Stimulated activated CD4-positive, alpha-beta T cell treated with anti-CD3 and anti-CD28 coated beads, Interleukin-1b, Interleukin-23, amount 100 ng/mL, for 48 hours (primary cell): Measurements from ENCODE around the gene ERICH6B.

Experiments
- DNase-seq: peaks from one replicate; pipeline ENCODE4 v3.0.0-alpha.2; 2020

ERICH6B gene

DNA sequence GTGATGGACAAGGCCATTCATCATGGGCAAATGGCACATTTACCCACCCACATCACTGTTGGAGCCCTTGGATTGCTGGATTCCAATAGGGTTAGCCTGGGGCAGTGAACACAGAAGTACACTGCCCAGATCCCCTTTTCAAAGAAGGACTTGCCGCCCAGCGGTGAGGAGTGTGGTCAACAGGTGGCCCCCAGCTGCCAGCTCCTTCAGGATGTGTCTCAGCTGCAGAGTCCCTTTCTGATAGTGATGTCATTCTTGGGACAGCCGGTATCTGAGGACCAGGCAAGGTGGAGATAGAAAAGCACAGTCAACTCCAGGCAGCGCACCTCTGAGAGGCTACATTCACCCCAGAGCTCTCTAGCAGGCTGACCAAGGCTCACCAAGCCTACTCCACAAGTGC is 16.9 kb downstream of the ERICH6B start:
- no peak for DNase-seq

DNA sequence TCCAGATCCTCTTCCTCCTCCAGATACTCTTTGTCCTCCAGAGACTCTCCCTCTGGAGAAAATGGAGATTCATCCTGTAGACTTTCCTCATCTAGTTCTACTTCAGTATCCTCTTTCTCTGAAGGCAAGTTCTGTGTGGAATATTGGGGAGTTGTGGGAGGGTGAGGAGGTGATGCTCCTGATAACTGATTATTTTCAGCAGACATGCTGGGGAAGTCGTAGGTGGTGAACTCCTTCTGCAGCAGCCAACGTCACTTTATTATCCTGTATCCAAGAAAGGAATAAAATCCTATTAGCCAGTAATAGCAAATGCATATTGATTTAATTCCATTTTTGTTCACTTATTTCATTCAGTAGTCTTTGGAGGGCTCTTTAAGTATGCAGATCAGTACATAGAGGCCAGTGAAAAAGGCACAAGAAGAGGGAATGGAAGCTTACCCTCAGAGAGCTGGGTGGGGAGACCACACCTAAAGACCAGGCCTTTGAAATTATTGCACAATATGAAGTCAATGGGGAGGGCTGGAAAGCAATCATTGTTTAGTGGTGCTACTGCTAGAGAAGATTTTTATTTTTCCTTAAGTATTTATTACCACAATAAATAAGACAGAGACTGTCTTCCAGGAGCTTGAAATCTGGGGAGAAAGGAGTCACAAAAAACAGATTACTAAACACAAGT is 18.6 kb downstream of the ERICH6B start:
- no peak for DNase-seq

DNA sequence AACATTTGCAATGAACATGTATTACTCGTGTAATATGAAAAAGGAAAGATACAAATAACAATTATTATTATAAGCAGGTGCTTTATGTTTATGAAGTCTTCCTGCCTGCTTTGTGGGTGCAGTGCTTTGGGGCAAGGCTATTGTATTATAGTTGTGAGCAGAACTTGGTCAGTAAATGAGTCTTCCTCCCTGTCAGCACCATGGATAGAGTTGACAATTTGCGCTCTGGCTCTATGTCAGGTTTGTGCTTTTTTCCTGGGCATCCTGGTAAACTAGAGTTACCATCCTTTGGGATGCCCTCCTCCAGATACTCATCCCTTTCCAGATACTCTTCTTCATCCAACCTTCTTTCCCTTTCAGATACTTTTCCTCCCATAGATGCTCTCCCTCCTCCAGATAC is 19.6 kb downstream of the ERICH6B start:
- DNase-seq = no peak

DNA sequence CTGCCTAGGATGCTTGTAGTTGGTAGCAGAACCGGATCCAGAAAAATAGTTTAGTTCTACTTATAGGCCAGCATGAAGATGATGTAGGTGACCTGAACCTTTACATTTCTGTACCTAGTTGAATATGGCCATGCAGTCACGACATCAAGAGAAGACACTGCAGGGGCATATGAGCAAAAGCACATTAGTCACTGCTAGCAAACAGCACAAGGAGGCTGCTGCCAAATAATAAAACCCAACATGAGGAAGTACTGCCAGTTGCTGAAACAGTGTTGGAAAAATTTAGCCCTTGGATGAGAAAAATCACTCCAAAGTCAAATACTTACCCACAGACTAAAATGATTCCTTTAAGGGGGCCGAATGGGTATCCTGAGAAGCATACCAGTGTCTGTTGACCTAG is 20.8 kb downstream of the ERICH6B start:
- DNase-seq = no peak

DNA sequence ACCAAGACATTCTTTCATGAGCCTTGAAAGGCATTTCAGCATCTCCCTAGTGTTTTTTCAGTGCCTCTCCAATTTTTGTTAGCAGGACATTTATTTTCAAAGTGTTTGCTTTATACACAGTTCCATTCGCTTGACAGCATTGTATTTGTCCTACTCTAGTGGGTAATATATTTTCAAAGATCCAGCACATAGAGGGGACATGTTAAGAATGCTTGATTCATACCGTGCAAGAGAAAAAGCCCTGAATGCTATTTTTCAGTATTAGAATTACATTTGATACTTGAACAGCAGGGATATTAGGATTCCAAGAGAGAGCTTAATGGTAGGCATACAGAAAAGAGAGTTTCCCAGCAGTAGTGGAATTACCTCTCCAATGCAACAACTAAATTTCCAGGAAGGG is 21.3 kb downstream of the ERICH6B start:
- no peak for DNase-seq

DNA sequence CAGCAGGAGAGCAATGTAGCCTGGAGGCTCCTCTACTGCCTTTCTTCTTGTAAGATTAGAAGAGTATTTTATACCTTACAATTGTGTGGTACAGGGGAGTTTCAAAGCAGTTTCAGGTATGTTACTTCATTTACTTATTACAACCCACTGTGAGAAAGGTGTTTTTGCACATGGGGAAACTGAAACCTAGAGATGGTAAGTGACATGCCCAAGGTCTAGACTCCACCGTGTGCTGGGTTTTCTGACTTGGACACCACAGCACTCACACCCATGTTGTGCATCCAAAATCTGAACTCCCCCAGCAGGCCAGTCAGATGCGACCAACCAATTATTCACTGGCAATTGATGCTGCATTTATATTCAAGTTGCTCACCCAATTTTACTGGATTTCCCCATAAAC is 22.8 kb downstream of the ERICH6B start:
- DNase-seq = no peak

DNA sequence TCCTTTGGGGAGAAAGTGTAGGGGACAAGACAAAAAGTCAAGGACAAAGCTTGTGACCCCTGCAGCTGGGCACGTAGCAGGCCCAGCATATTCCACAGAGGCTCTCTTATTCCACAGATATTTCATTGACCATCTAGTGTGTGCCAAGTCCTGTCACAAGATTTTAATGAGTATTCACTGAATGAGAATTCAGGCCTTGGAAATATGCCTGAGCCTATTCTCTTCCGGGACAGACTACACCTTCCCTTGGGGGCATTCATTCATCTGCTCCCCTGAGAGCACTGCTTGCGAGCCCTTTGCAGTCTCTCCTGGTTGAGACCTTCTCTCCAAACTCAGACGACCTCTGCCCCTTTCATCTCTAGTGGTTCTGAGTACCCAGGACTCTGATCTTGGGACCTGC is 25.5 kb downstream of the ERICH6B start:
- no peak for DNase-seq

DNA sequence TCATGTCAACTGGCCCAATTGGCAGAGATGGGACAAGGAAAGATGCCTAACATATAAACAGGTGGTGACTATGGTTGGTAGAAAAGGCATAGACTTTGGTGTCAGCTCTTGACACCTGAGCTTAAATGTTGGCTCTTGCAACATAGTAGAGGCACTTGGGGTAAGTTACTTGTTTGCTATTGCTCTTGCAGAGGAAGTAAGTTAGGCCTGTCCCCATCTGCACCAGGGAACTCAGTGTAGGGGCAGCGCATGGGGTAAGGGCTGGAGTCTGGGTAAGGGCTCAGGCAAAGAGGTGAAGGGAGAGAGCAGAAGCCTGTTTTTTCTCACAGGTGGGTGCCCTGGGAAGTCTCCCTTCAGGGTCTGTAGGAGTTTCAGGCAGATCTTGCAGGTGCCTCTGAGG is 27.6 kb downstream of the ERICH6B start:
- no peak for DNase-seq

DNA sequence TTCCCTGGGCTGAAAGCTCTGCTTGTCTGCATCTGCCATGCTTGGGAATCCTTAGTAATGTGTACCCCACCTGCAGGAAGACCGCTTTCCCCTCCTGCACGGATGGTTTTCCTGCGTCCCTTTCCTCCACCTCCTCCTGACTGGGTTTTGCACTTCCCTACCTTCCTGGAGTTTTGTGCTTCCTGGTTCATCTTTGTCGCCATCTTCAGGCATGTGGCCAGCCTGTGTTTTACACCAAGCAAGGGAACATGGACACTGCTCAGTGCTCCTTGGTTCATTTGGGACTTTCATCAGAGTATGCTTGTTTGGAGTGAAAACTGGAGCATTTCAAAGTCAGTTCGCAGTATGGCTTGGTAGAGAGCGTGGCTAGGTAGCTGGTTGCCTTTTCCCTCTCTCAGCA is 30.7 kb downstream of the ERICH6B start:
- DNase-seq = no peak

DNA sequence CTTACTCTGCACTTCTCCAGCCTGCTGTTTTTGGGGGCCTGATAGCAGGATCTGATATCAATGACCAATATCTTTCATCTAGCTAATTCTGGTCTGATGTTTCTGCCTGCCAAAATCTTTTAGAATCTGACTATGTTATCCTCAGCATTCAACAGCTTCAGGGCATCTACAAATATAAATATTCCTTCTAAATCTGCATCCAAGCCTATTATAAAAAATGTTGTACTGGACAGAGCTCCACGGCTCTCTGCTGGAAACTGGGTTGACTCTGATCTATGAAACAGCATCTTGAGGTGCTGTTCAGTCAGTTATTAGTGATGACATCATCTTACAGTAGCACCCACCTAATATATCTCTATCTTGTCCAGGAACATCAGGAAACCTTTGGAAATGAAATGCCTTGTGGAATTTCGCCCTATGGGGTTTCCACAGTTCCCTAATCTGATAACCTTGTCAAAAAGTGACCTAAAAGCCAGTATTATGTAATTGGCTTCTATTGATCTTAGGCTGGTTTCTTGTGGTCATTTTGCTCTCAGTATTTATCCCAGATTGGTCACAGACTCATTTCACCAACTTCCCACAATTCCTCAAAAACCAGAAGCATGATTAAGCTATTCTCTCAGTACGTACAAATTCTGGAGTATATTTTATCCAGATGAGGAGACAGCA is 33.0 kb downstream of the ERICH6B start:
- DNase-seq = no peak

DNA sequence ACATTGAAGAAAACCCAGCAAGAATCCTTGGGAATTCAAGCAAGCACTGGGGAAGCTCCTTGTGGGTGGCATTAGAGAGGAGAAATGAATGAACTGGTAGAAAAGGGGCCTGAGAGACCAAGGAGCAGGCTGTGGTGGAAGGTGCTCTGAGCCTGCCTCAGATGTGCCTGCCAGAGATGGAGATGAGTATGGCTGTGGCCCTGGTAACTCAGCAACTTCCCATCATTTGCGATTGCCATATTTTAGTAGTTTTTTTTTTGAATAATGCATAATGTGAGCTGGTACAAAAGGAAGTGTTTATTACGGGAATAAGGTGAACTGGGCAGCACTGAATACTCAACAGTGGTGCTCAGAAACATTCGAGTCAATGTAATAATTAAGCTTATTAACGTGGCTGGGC is 39.1 kb downstream of the ERICH6B start:
- no peak for DNase-seq

DNA sequence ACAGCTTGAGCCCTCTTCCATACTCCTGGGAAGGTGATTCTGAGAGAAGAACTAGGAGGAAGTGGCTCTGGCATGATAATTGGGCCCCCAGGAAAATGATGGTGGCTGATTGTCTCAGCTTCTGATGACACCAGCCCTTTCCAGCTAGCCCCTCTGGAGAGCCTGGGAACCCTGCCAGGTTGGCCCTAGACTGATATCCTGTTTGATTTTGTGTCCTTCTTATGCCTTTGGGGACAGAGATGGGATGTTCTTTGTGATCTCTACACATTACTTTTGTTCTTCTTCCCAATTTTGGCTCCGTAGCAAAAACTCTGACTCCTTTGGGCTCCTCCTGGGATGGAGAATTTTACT is 39.7 kb downstream of the ERICH6B start:
- no peak for DNase-seq

DNA sequence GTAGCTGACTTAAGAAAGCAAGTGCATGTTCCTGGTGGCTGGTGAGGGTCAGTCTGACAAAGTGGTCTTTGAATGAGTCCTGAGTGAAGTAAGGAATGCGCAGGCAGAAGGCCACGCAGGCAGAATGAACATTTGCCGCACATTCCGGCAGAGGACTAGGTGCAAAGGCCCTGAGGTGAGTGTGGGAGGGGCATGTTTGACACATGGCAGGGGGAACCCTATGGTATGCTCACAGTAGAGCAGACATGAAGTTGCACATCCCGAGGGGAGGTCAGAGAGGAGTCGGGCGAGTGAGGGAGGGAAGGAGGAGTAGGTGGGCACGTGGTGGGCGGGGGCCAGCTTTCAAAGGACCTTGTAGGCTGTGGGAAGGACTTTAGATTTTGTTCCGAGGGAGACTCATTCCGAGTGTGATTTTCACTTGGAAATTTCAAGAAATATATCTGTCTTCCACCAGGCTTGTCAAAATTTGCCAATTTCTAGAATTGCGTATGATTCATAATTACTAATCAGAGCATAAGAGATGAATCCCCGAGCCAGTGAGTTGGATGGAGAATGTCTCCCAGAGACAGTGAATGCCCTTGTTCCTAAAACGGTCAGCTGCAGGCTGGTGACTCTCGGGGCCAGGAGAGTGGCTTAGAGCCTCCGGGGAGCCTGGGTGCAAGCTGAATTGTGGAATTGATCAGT is 40.3 kb downstream of the ERICH6B start:
- DNase-seq = no peak

DNA sequence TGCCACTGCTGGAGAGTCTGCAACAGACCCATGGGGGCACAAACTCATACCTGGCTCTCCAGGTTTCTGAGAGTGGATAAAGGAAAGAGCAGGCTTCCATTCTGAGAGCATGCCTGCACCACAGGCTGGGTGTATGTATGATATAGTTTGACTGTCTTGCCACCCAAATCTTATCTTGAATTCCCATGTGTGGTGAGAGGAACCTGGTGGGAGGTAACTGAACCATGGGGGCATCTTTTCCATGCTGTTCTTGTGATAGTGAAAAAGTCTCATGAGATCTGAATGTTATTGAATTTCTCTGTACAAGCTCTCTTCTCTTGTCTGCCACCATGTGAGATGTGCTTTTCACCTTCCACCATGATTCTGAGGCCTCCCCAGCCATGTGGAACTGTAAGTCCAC is 50.2 kb downstream of the ERICH6B start:
- DNase-seq = no peak

DNA sequence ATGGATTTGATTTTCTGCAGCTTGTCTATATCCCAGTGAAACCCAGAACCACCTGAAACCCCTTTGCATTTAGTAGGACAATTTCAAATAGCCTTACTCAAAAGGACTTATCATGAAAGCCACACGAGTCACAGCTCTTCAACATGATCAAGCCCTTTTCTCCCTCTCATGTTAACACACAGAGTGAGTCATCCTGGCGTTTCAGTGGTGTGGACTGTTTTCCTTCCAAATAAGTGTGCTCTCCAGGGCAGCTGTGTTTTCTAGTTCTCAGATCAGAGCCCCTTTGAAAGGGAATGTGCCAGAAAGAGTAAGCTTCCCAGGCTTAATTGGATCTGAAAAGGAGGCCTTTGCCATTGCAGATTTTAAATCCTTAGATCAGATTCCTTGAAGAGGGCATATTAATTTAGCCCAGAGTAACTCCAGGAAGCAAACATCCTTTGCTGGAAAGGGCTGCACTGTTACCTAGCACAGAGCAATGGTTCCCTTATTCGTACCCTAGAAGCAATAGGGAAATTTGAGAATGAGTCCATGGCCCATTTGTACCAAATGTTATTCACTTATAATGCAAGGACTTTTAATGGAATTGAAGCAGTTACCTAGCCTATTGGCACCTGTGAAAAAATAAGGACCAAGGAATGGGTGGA is 51.3 kb downstream of the ERICH6B start:
- DNase-seq = peak; percentile 9

DNA sequence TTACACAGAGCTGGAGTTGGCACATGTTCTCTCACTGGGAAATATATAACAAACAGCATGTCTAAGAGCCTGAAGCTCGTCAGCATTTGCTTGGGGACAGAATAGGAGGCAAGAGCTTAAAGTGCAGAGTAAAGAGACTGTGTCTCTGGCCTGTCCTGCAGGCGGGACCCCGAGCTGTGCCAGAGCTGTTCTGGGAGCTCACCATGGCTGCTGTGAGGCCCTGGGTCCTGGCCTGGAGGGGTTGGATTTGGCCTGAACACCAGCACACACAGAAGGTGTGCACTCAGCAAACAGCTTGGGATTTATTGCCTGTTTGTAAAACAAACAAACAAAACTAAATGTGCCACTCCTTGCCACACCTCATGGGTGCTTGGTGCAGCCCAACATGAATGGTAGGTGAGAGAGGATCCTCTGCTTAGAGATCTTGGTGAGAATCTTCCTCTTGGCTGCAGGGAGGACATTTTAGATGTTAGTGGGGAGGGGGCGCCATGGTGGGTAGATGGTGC is 60.9 kb downstream of the ERICH6B start:
- no peak for DNase-seq

DNA sequence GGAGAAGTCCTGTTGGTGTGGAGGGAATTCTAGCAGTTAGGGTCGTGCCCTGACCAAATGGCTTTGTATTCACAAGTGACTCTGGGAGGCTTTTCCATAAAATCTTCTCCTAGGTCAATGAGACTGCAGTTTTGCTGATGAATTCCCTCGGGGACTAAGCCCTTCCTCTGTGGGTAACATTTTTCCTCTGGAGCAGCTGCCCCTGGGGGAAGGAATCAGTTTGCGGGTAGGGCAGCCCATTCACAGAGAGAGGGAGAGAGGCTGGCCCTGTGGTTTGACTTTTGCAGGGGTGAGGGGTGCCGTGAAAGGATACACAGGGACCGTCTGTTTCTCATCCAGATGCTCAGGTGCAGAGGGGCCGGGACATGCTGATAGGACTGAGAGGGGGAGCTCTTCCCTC is 67.3 kb downstream of the ERICH6B start:
- DNase-seq = no peak

DNA sequence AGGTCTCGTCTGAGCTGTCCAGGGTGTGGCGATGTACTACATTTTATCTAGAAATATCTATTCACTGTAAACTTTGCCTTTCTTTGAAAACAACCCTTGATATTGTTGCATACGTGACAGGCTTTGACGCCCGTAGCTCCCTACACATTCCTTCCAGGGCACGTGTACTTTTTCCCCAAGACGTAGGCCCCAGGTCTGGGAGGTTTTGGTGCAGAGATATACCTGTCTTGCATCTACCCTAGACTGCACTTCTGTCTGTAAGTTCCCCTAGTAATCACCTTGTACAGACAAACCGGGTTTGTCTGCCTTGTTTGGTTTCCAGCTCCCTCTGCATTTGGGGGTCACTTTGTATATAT is 69.2 kb downstream of the ERICH6B start:
- no peak for DNase-seq

DNA sequence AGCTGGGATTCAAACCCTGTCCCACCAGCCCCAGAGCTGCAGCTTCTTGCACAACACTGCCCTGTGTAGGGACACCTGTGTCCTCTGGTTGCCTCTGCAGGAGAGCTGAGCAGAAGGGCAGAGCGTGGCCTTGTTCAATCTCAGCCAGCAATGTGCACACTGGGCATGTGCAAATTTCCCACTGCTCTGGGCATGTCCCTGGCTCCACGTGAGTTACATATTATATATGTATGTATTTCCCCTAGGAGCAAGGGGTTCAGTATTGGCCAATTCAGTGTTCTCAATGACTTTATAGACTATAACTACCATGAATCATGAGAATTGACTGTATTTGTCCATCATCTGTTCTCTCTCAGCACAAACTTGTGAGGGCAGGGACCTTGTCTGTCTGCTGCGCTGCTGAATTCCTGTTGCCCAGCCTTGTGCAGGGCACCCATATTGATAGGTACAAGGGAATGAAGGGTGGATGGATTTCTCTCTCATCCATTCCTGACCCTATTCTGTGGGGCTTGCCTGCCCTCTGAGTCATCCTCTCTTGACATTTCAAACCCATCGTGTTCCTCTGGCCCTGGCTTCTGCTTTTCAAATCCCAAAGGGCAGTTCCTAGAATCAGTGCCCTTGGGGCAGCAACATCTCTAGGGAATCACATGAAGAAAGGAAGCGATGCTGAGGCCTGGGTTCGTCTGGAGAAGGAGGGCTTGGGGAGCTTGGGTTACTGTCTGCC is 69.7 kb downstream of the ERICH6B start:
- no peak for DNase-seq

DNA sequence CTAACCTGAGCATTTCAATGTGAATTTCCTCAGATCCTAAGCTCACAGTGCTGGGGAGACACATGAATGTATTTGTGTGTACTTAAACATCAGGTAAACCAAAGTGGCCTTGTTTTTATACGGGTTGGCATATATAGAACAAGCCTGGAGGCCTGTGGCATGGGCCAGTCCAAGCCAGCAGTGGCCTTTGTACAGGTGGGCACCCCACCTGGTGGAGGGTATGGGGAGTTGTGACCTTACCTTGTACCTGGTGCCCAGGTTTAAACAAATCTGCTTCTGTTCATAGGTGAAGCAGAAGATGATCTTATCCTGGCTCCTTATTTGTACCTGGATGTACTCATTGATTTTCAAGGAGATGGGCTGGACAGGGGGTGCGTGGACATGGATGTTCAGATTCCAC is 71.0 kb downstream of the ERICH6B start:
- DNase-seq = no peak

DNA sequence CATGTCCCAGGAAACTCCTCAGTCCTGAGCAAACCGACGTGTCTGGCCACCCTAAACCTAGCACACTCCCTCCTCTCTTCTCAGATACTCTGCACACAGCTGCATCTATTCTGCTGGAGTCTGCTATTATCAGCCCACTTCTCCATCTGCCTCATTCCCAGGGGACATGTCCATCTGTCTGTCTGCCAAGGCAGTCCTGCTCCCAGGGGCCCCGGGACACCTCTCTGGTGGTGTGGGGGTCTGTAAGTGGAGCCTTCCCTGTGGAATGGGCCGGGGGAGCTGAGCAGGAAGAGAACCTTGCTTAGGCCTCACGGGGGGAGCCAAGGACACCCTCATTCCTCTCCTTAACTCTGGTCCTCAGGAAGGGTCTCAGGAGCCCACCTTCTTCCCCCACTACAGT is 72.7 kb downstream of the ERICH6B start:
- no peak for DNase-seq

DNA sequence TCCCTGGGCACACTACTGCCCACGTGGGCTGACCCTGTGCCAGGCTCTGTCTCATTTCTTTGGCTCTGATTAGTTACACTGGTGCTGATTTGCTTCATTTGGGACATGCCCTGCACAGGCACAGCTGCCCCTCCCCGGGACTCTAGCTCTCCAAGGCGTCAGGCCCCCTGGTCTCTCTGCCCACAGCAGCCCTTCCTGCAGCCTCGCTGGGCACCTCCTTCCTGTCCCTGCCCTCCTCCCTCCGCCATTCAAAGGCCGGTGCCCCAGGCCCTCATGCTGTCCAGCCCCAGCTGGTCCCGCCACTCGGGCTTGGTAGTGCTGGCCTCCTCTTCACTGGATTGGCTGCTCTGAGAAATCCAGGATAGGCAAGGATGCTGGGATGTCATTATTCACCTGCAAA is 73.1 kb downstream of the ERICH6B start:
- no peak for DNase-seq

DNA sequence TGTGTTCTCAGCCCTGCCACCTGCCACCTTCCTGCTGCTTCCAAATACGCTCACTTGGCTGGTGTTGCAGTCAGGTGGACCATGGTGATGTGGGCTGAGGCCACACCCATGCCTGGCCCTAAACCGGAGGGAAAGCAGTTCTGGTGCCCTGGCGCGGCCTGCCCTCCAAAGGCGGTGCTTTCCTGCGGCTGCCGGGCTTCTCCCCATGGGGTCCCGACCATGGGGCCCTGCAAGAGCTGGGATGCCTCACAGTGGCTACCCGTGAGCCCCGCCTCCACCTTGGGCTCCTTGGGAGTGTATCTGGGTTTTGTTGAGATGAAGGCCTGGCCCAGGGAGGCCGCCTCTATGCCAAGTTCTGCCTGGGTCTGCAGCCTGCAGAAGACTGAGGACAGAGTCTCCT is 73.7 kb downstream of the ERICH6B start:
- DNase-seq = no peak
